Activated T-cell treated with anti-CD3 and anti-CD28 coated beads, Interleukin-2, amount 50 U/mL, for 48 hours (primary cell): ENCODE measurements around the gene P4HTM.
"Not testable (repeated sequence)": the region's sequence is repeated elsewhere in the genome, so short reads cannot be mapped to it uniquely, and the experiment has no call there.

Experiments used
- DNase-seq, 2 experiments: peaks; one replicate each; pipeline ENCODE4 v3.0.0-alpha.2; 2020

The P4HTM gene

DNA sequence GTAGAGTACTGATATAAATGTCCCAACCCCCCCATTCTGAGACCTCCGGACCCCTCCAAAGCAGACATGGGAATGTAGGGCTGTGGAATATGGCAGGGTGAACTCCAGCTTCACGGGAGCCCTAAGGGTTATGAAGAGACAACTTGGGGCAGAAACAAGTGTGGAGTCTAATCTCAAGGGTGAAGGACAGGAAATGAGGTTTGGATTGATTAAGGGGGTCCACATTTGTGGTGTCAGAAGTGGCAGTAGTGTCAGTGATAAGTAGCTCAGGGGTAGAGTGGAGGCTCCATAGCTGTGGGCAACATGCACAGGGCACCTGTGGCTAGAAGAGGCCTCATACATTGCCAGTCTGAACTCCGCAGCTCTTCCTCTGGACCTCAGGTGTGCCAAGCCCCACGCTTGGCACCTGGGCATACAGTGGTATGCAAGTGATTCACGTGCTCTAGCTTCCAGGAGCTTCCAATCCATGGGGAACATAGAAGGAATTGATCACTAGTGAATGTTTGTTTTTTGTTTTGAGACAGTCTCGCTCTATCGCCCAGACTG, 4.1 kb upstream of the P4HTM start:
- no peak for DNase-seq

- peak in 1 of 2 experiments; percentile 38 for DNase-seq
Measured at GRCh38 chr3:48989126-48989795, 780 bp upstream of the P4HTM start.

DNA sequence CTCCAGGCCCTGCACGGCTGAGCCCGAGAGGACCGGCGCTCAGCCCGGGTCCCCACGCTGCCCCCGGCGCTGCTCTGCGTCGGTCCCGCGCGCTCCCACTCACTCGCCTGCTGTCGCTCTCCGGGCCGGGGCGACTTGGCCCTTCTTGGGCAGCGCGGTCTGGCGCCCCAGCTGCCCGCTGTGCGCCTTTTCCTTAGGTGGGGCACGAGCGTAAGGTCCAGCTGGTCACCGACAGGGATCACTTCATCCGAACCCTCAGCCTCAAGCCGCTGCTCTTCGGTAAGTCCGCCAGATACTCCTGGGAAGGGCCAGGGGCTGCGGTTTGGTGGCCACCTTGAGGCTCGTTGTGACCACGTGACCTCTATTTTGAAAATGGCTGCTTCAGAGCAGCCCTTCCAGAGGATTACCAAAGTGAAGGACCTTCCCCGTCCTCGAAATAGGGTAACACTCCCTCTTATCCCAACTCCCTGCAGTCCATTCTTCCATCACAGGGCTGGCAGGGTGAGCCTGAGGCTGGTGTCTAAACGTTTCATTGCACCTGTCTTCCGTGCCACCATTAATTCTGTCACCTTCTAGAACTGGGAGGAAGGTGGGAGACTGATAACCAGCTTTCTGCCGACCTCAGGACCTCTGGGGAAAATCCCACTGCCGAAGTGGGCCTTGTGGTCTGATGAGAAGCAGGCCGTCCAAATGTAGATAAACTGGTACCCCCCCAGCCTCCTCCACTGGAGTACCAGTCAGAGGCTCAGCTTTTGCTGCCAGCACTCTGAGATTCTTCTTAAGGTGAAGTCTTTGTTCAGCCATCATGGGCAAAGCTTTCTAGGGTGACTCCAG, 812 bp downstream of the P4HTM start:
- peak; percentile 55 to 65 for DNase-seq

- no peak for DNase-seq
Measured at GRCh38 chr3:48991851-48992545, 2.0 kb downstream of the P4HTM start.

GRCh38 chr3:48993834-48994233, 3.8 kb downstream of the P4HTM start:
- DNase-seq, result no peak

DNA sequence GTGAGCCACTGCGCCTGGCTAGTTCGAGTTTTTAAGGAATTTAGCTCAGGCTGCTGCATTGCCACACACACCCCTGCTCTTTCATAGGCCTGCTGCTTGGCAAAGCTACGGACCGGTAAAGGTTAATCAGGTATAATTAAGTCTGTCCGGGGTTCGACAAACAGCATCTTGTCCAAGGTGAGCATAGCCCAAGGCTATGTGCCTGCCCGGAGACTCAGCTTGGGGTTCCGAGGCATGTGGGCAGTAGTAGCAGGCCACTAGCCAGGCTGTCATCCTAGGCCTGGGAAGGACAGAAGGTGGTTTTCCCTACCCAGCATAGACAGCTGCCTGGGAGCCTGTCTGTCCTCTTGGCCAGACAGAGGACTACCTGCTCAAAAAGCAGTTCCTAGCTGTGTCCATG, 6.6 kb downstream of the P4HTM start:
- no peak for DNase-seq

GRCh38 chr3:48997102-48997635, 7.1 kb downstream of the P4HTM start:
- DNase-seq, result no peak

GRCh38 chr3:48997714-48998637, 7.9 kb downstream of the P4HTM start:
- DNase-seq, result no peak

GRCh38 chr3:48999085-48999858, 9.2 kb downstream of the P4HTM start:
- no peak for DNase-seq

GRCh38 chr3:49001155-49001554, 11.1 kb downstream of the P4HTM start:
- no peak for DNase-seq

GRCh38 chr3:49004352-49005302, 14.6 kb downstream of the P4HTM start:
- DNase-seq, result no peak

- DNase-seq, result no peak
Measured at GRCh38 chr3:49005303-49005680, 15.3 kb downstream of the P4HTM start.

GRCh38 chr3:49005998-49006397, 16.0 kb downstream of the P4HTM start:
- DNase-seq, result no peak

DNA sequence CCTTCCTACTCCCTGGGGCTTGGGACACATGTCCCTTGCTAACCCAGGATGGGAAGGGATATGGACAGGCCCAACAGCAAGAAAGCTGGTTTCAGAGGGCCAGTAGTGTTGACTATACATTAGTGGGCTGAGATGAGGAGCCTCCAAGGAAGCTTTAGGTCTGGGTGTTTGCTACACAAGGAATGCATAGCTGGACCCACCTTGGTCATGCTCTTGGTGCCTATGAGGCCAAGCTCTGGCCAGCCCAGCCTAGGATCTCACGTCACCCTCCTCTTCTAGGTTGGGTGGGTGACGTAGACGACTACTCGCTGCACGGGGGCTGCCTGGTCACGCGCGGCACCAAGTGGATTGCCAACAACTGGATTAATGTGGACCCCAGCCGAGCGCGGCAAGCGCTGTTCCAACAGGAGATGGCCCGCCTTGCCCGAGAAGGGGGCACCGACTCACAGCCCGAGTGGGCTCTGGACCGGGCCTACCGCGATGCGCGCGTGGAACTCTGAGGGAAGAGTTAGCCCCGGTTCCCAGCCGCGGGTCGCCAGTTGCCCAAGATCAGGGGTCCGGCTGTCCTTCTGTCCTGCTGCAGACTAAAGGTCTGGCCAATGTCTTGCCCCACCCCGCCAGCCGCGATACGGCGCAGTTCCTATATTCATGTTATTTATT, 16.5 kb downstream of the P4HTM start:
- no peak for DNase-seq

DNA sequence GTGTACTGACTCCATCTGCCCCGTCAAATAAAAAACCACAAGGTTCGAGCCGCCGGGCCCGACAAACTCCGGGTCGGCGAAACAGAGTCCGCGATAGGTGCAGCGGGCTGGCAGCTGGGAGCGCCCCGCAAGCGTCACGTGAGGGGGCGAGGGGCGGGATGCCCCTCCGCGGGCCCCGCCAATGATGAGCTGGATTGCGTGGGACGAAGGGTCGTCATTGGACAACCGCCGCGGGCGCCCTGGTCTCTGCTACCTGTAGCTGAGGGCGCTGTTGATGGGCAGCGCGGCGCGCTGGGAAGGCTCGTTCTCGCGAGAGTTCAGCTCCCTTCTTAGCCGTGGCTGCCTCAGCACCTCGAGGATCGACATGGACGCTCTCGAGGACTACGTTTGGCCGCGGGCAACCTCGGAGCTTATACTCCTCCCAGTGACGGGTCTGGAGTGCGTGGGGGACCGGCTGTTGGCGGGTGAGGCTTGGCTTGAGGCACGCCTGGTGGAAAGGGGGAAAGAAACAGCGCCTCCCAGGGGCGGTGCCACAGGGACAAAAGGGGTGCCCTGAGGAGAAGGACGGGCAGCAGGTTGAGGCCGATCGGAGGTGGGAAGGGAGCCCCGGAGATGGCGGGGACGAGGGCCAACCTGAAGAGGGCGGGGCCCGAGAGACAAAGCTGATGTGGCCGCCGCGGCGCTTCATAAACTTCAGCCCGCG, 17.2 kb downstream of the P4HTM start, which contains the start of gene WDR6:
TSS of gene WDR6 (plus strand) at position 324 of the 703 bp plus-strand sequence. CDS start at position 365, 41 bp downstream.
- peak; percentile 96 to 97 for DNase-seq

GRCh38 chr3:49007771-49008528, 17.9 kb downstream of the P4HTM start:
- peak; percentile 93 for DNase-seq

- DNase-seq, result not testable (repeated sequence)
Measured at GRCh38 chr3:49008627-49009026, 18.6 kb downstream of the P4HTM start.

DNA sequence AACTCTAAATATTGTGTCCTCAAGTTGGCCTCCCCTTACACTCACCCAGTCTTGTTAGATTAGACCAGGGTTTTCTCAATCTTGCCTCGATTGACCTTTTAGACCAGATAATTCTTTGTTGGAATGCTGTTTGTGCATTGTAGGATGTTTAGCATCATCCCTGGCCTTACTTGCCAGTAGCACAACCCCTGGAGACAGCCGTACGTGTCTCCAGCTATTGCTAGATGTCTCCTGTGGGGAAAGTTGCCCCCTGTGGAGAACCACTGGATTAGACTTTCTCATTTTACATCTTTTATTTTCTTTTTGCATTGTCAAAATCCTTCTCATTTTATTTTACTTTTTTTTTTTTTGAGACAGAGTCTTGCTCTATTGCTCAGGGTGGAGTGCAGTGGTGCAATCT, 19.4 kb downstream of the P4HTM start:
- no peak for DNase-seq
